K562 (cell line): Measurements from ENCODE around the gene P4HB. TPM values are rescaled to one million over a fixed set of nuclear protein-coding genes. Genes with fewer than 3 reads are reported as not detected.
A peak's percentile ranks its signal among the peaks of the same experiment; 100 is the strongest.

Experiments used
- CHD1 ChIP-seq: fragments of 200-600 bp; sonication (generic); IDR thresholded peaks from one replicate; pipeline ENCODE4 v1.6.1; 2012; ENCODE audit warnings: mild to moderate bottlenecking, moderate library complexity, low read length, inconsistent platforms
- CXXC5 ChIP-seq: fragments of 250-450 bp; sonication (Bioruptor Pico); IDR thresholded peaks from 2 replicates; pipeline ENCODE4 v1.8.0; 2022; ENCODE audit warnings: inconsistent platforms, mild to moderate bottlenecking, moderate library complexity
- LCOR ChIP-seq: sonication (generic); formaldehyde crosslinking; IDR thresholded peaks from 2 replicates; pipeline ENCODE4 v1.8.0; 2022; ENCODE audit warnings: mild to moderate bottlenecking, missing genetic modification reagents
- MAFK ChIP-seq: IDR thresholded peaks from 2 replicates; pipeline ENCODE4 v1.6.1; 2011; ENCODE audit warnings: low read length, improper control_type of control experiment
- PHB2 ChIP-seq: fragments of 450-650 bp; IDR thresholded peaks from 2 replicates; pipeline ENCODE4 v1.6.1; 2017; ENCODE audit warnings: low read depth
- SMAD4 ChIP-seq: fragments of 250-450 bp; sonication (Bioruptor Pico); conservative IDR thresholded peaks from 2 replicates; pipeline ENCODE4 v1.8.0; 2021; ENCODE audit warnings: inconsistent platforms, mild to moderate bottlenecking, moderate library complexity
- TAF7 ChIP-seq: fragments of 450-650 bp; IDR thresholded peaks from 2 replicates; pipeline ENCODE4 v1.6.1; 2016; ENCODE audit warnings: missing genetic modification characterization, missing compliant biosample characterization
- THRAP3 ChIP-seq: fragments of 450-650 bp; IDR thresholded peaks from 2 replicates; pipeline ENCODE4 v1.6.1; 2016; ENCODE audit warnings: mild to moderate bottlenecking, inconsistent platforms, borderline replicate concordance
- ZNF165 ChIP-seq: fragments of 250-450 bp; sonication (Bioruptor Pico); IDR thresholded peaks from 2 replicates; pipeline ENCODE4 v1.4.0; 2020; ENCODE audit warnings: borderline replicate concordance
- ZNF197 ChIP-seq: fragments of 200-800 bp; sonication (Bioruptor generic); IDR thresholded peaks from 2 replicates; pipeline ENCODE4 v1.6.1; 2016; ENCODE audit warnings: low read depth, missing genetic modification characterization, missing compliant biosample characterization
- ZNF232 ChIP-seq: sonication (generic); formaldehyde crosslinking; IDR thresholded peaks from 2 replicates; pipeline ENCODE4 v1.8.0; 2022; ENCODE audit warnings: mild to moderate bottlenecking, missing genetic modification reagents
- ZNF699 ChIP-seq: fragments of 250-450 bp; sonication (Bioruptor Pico); IDR thresholded peaks from 2 replicates; pipeline ENCODE4 v1.8.0; 2021; ENCODE audit warnings: mild to moderate bottlenecking, moderate library complexity; ENCODE audit not compliant: insufficient replicate concordance
- polyA plus RNA-seq, 8 experiments: library from polyadenylated mRNA; depleted of rRNA in 4 of 8; stranded (reverse) in 5 of 8; unstranded in 3 of 8; fragments of >200 nt; fragmentation: Nextera tagmentation in 2 of 8; fragmentation: Illumina TruSeq in 1 of 8; extraction: Ambion mirVana in 2 of 8; extraction: Trizol in 1 of 8; gene quantifications; 2 replicates each; pipeline versions ENCODE4 v1.2.1 to v1.2.3, GENCODE V29; 2011 to 2014; ENCODE audit warnings: inconsistent platforms in 1 of 8, missing spikeins in 1 of 8
- total RNA-seq, 7 experiments: library from RNA; depleted of rRNA in 6 of 7; stranded (reverse); fragments of >200 nt in 6 of 7; fragmentation: Illumina TruSeq in 2 of 7; extraction: Trizol in 2 of 7; gene quantifications; 2 replicates each; pipeline versions ENCODE4 v1.2.1 to v1.2.3, GENCODE V29; 2011 to 2021; ENCODE audit warnings: low replicate concordance in 1 of 7
- TF ChIP-seq, protein P1 (sequence below): sonication (generic); formaldehyde crosslinking; IDR thresholded peaks from 2 replicates; pipeline ENCODE4 v1.8.1; 2023; ENCODE audit warnings: mild to moderate bottlenecking, missing genetic modification reagents
- TF ChIP-seq, protein P2 (sequence below), 2 experiments: fragments of 450-650 bp in 1 of 2; sonication (generic) in 1 of 2; formaldehyde crosslinking in 1 of 2; IDR thresholded peaks in 1 of 2; conservative IDR thresholded peaks in 1 of 2; 2 replicates each; pipeline versions ENCODE4 v1.6.1 to v1.8.1; 2016 to 2023; ENCODE audit warnings: mild to moderate bottlenecking in 2 of 2, moderate library complexity in 2 of 2, inconsistent platforms in 1 of 2, missing genetic modification reagents in 1 of 2
- TF ChIP-seq, protein P3 (sequence below): sonication (generic); formaldehyde crosslinking; IDR thresholded peaks from 2 replicates; pipeline ENCODE4 v1.8.1; 2023; ENCODE audit warnings: mild to moderate bottlenecking, missing genetic modification reagents

P4HB gene
- total and polyA plus RNA-seq, 9 of the 15 experiments (the other 6 are each of a cell fraction or from before 2014, with no cell fraction given): 4.4 to 645 (median 325) TPM

DNA sequence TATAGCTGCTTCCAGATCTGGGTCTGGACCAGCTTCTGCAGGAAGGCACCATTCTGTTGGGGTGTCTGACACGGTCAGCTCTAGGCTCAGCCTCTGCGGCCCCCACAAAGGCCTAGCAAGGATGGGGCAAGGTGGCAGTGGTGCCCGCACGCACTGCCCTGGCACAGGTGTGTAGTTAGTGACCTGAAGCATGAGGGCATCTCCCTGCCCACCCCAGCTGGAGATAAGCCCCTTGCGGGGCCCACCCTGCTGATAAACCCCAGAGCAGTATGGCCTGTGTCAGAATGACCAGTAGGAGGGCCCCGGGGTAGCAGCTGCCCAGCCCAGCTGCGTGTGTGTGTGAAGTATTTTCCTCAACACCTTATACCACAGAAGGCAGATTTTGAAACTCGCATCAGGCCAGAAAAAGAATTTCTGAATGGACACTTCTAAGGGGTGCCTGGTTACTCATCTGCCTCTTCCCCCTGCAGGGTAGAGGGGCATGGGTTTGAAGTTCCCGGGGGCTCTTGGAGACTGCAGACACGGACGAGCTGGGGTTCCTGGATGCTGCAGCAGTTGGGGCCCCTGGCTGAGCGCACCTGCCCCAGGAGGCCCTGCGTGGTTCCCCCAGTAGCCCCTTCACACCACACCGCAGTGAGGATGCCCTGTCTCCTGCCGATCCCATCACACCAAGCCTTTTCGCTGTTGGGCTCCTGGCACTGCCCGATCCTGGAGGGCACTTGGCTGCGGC is 6.3 kb upstream of the P4HB start (continued):
- TF ChIP-seq, protein P1, sequence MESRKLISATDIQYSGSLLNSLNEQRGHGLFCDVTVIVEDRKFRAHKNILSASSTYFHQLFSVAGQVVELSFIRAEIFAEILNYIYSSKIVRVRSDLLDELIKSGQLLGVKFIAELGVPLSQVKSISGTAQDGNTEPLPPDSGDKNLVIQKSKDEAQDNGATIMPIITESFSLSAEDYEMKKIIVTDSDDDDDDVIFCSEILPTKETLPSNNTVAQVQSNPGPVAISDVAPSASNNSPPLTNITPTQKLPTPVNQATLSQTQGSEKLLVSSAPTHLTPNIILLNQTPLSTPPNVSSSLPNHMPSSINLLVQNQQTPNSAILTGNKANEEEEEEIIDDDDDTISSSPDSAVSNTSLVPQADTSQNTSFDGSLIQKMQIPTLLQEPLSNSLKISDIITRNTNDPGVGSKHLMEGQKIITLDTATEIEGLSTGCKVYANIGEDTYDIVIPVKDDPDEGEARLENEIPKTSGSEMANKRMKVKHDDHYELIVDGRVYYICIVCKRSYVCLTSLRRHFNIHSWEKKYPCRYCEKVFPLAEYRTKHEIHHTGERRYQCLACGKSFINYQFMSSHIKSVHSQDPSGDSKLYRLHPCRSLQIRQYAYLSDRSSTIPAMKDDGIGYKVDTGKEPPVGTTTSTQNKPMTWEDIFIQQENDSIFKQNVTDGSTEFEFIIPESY (CRISPR knock-in tag): no peak
- TF ChIP-seq LCOR (CRISPR knock-in tag) (no peak), ZNF232 (CRISPR knock-in tag) (no peak), ZNF699 (CRISPR knock-in tag) (no peak), THRAP3 (0 out of 2 replicates have a peak, but pooled peaks have one; percentile 21), CXXC5 (CRISPR knock-in tag) (no peak), ZNF165 (CRISPR knock-in tag) (no peak), MAFK (no peak), TAF7 (tag) (no peak), PHB2 (no peak), ZNF197 (CRISPR knock-in tag) (no peak), CHD1 (no peak), SMAD4 (CRISPR knock-in tag) (no peak)
- TF ChIP-seq, protein P2, sequence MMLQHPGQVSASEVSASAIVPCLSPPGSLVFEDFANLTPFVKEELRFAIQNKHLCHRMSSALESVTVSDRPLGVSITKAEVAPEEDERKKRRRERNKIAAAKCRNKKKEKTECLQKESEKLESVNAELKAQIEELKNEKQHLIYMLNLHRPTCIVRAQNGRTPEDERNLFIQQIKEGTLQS (IDR thresholded peaks at IDR 0.05): no peak
- TF ChIP-seq, protein P2 (CRISPR knock-in tag; conservative IDR thresholded peaks at IDR 0.05): no peak
- TF ChIP-seq, protein P3, sequence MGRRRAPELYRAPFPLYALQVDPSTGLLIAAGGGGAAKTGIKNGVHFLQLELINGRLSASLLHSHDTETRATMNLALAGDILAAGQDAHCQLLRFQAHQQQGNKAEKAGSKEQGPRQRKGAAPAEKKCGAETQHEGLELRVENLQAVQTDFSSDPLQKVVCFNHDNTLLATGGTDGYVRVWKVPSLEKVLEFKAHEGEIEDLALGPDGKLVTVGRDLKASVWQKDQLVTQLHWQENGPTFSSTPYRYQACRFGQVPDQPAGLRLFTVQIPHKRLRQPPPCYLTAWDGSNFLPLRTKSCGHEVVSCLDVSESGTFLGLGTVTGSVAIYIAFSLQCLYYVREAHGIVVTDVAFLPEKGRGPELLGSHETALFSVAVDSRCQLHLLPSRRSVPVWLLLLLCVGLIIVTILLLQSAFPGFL: no peak
